Endothelial cell of umbilical vein (primary cell): Measurements from ENCODE around the gene NRXN3. TPM values are rescaled to one million over a fixed set of nuclear protein-coding genes. Genes with fewer than 3 reads are reported as not detected.

Experiments
- BruUV-seq: library from RNA; stranded (reverse); fragments of 400-500 nt; replicated peaks from 2 replicates; lab custom pipeline; 2021; lab: Mats Ljungman, UMichigan
- CTCF ChIA-PET: fragments of 300-600, 350-600 bp; sonication (Branson Sonifier 250); formaldehyde crosslinking; loops from one replicate; lab custom pipeline; 2021; ENCODE audit warnings: antibody characterized with exemption, inconsistent platforms; lab: Charles Lee
- POLR2A ChIA-PET: fragments of 300-600, 350-600 bp; sonication (Branson Sonifier 250); formaldehyde crosslinking; loops from one replicate; lab custom pipeline; 2021; ENCODE audit warnings: antibody characterized with exemption, inconsistent platforms; lab: Charles Lee
- DNase-seq: peaks from one replicate; pipeline ENCODE4 v3.0.0-alpha.2; 2011; ENCODE audit warnings: low read depth, low spot score
- FAIRE-seq: peaks from 2 replicates; lab custom pipeline; 2011; peaks lifted over from hg19 to GRCh38; lab: Jason Lieb, UNC
- H2AFZ ChIP-seq: 2 replicates; pipeline ENCODE4 v1.6.0; 2012; ENCODE audit warnings: low read depth, low read length, control low read depth, inconsistent platforms
- H3K27ac ChIP-seq: 2 replicates; pipeline ENCODE4 v1.5.1; 2011; ENCODE audit warnings: low read depth, mild to moderate bottlenecking, control low read depth, low read length, moderate library complexity; ENCODE audit not compliant: insufficient read depth
- H3K27me3 ChIP-seq, 2 experiments: 2 replicates each; pipeline versions ENCODE4 v1.6.0 to v1.6.1; 2011; ENCODE audit warnings: low read length in 2 of 2, mixed read lengths in 1 of 2; ENCODE audit not compliant: control insufficient read depth in 2 of 2, insufficient read depth in 2 of 2
- H3K36me3 ChIP-seq, 2 experiments: 2 replicates in 1 of 2; 3 replicates in 1 of 2; pipeline ENCODE4 v1.5.1; 2011; ENCODE audit warnings: low read length in 2 of 2, mild to moderate bottlenecking in 1 of 2, moderate library complexity in 1 of 2; ENCODE audit not compliant: control insufficient read depth in 2 of 2, insufficient read depth in 2 of 2; ENCODE audit errors: extremely low read depth in 1 of 2
- H3K4me1 ChIP-seq: 3 replicates; pipeline ENCODE4 v1.5.1; 2011; ENCODE audit warnings: mild to moderate bottlenecking, low read length; ENCODE audit not compliant: control insufficient read depth, insufficient read depth; ENCODE audit errors: extremely low read depth
- H3K4me2 ChIP-seq: 2 replicates; pipeline ENCODE4 v1.6.1; 2011; ENCODE audit warnings: low read length, control low read depth, mixed read lengths; ENCODE audit not compliant: insufficient read depth
- H3K4me3 ChIP-seq, 3 experiments: fragments of 200-600 bp in 1 of 3; sonication (generic), shearing (Covaris generic) in 1 of 3; replicated peaks in 1 of 3; 2 replicates each; pipeline ENCODE4 v1.5.1; 2011 to 2016; ENCODE audit warnings: control low read depth in 3 of 3, low read length in 3 of 3, mild to moderate bottlenecking in 2 of 3, inconsistent platforms in 1 of 3, low read depth in 1 of 3, moderate library complexity in 1 of 3; ENCODE audit not compliant: insufficient read depth in 1 of 3
- H3K79me2 ChIP-seq: 2 replicates; pipeline ENCODE4 v1.6.0; 2012; ENCODE audit warnings: low read length, inconsistent platforms; ENCODE audit not compliant: control insufficient read depth, insufficient read depth
- H3K9ac ChIP-seq: replicated peaks from 2 replicates; pipeline ENCODE3; 2011; ENCODE audit warnings: low read length, control low read depth; ENCODE audit not compliant: insufficient read depth; ENCODE audit errors: extremely low read depth
- H3K9me1 ChIP-seq: replicated peaks from 3 replicates; pipeline ENCODE4 v1.6.0; 2011; ENCODE audit warnings: mild to moderate bottlenecking, low read length; ENCODE audit not compliant: control insufficient read depth, insufficient read depth; ENCODE audit errors: extremely low read depth
- H3K9me3 ChIP-seq: replicated peaks from 2 replicates; pipeline ENCODE4 v1.5.1; 2012; ENCODE audit warnings: low read length, inconsistent platforms; ENCODE audit not compliant: control insufficient read depth, insufficient read depth
- H4K20me1 ChIP-seq: replicated peaks from 2 replicates; pipeline ENCODE3; 2011; ENCODE audit warnings: mild to moderate bottlenecking, low read length; ENCODE audit not compliant: control insufficient read depth, insufficient read depth; ENCODE audit errors: extremely low read depth
- EZH2 ChIP-seq: IDR thresholded peaks from 2 replicates; pipeline ENCODE4 v1.6.1; 2012; ENCODE audit warnings: borderline replicate concordance, low read depth, mild to moderate bottlenecking, moderate library complexity, low read length, inconsistent platforms; ENCODE audit not compliant: severe bottlenecking
- FOS ChIP-seq: IDR thresholded peaks from 2 replicates; pipeline ENCODE4 v1.6.1; 2011; ENCODE audit warnings: mild to moderate bottlenecking, low read length, moderate library complexity, borderline replicate concordance; ENCODE audit not compliant: insufficient read depth
- GATA2 ChIP-seq: IDR thresholded peaks from 2 replicates; pipeline ENCODE4 v1.7.0; 2011; ENCODE audit warnings: low read depth, mild to moderate bottlenecking, moderate library complexity, mixed read lengths, low read length; ENCODE audit not compliant: insufficient read length, insufficient read depth
- JUN ChIP-seq: IDR thresholded peaks from 2 replicates; pipeline ENCODE4 v1.6.1; 2011; ENCODE audit warnings: borderline replicate concordance, low read depth; ENCODE audit not compliant: insufficient read length, insufficient read depth
- MYC ChIP-seq: IDR thresholded peaks from one replicate; pipeline ENCODE4 v1.6.1; 2011; ENCODE audit warnings: mild to moderate bottlenecking, low read depth, low read length
- POLR2A ChIP-seq: IDR thresholded peaks from 2 replicates; pipeline ENCODE4 v1.6.1; 2012; ENCODE audit warnings: low read depth, mild to moderate bottlenecking, control low read depth, low read length
- POLR2AphosphoS5 ChIP-seq: IDR thresholded peaks from 2 replicates; pipeline ENCODE4 v1.6.1; 2012; ENCODE audit warnings: low read depth, mild to moderate bottlenecking, control low read depth, low read length, moderate library complexity; ENCODE audit not compliant: insufficient read depth
- dilution Hi-C: fragments of 300-500 bp; cut with MboI; formaldehyde crosslinking; loops from one replicate; pipeline ENCODE4 v1.15.0; 2019; ENCODE audit warnings: low sequenced_read_pairs; ENCODE audit not compliant: extremely low pct_ligation_motif_present
- intact Hi-C: fragments of 100-400 bp; cut with micrococcal nuclease; formaldehyde crosslinking; loops from one replicate; pipeline ENCODE4 v1.10.0; 2022
- polyA plus RNA-seq, 4 experiments: library from polyadenylated mRNA; depleted of rRNA in 3 of 4; stranded (reverse) in 3 of 4; unstranded in 1 of 4; fragments of >200 nt; gene quantifications; 2 replicates each; pipeline versions ENCODE4 v1.2.1 to v1.2.3, GENCODE V29; 2011 to 2012; ENCODE audit warnings: missing spikeins in 1 of 4
- total RNA-seq: library from RNA; stranded (reverse); gene quantifications from 2 replicates; pipeline ENCODE4 v1.2.3, GENCODE V29; 2021
- TF ChIP-seq, protein P1 (sequence below), 2 donors: IDR thresholded peaks; 1 replicate in 1 of 2; 2 replicates in 1 of 2; pipeline ENCODE4 v1.5.1; 2011; ENCODE audit warnings: low read length in 2 of 2, mild to moderate bottlenecking in 2 of 2, moderate library complexity in 2 of 2, control low read depth in 1 of 2, inconsistent platforms in 1 of 2, low read depth in 1 of 2; ENCODE audit not compliant: insufficient read depth in 1 of 2; ENCODE audit errors: extremely low read depth in 1 of 2
- TF ChIP-seq, protein P2 (sequence below): IDR thresholded peaks from 2 replicates; pipeline ENCODE4 v1.6.1; 2011; ENCODE audit not compliant: insufficient read depth, insufficient read length

Gene NRXN3
- total and polyA plus RNA-seq, 2 donors (not counting 3 experiments of a cell fraction or from before 2014, with no cell fraction given): 0.72 to 4.2 TPM

- Histone ChIP-seq H3K4me1 (no peaks in the 10 kb centered on the region), H3K27ac (no peak overlapping the region), H3K9ac (no peak overlapping the region), H3K9me1 (no peaks in the 10 kb centered on the region), H4K20me1 (no peaks in the 10 kb centered on the region), H3K9me3 (no peaks in the 10 kb centered on the region), H2AFZ (no peak overlapping the region), H3K4me2 (no peak overlapping the region), H3K27me3 (no peaks in the 10 kb centered on the region), H3K4me3 (no peak overlapping the region), H3K79me2 (no peaks in the 10 kb centered on the region), H3K36me3 (no peaks in the 10 kb centered on the region)
- BruUV-seq: no TSS peak
- no peak for FAIRE-seq
- intact Hi-C loops (no loop called here), dilution Hi-C loops (no loop called here)
- DNase-seq: no peak
- ChIA-PET CTCF (no interaction called here), POLR2A (no interaction called here)
- TF ChIP-seq FOS (no peak), MYC (no peak), GATA2 (no peak), JUN (no peak)
Observed at GRCh38 chr14:78873581-78873980, 703.4 kb downstream of the NRXN3 start.

DNA sequence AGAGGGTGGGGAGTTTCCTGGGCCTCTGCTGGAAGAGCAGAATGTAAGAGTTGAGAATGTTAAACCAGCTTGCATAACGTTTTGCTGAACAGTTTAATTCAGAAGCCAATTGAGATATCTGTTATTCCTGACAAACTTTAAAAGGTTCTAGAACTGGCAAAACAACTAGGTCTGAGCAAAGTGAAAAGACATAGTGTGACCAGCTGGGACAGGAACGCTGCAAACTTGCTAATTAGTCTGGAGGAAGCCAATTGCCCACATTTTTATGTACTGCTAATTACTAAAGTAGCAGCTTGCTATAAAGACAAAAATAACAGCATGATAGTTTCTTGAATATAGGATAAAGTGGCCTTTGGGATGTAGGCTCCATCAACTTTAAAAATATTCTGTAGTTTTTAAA lies 704.9 kb downstream of the NRXN3 start:
- H3K9ac ChIP-seq: no peak overlapping the region
- H4K20me1 ChIP-seq: no peaks in the 10 kb centered on the region
- ChIA-PET CTCF (no interaction called here), POLR2A (no interaction called here)
- H3K9me1 ChIP-seq: no peaks in the 10 kb centered on the region
- no peak overlapping the region for H3K27ac ChIP-seq
- H3K4me2 ChIP-seq: no peak overlapping the region
- no TSS peak for BruUV-seq
- TF ChIP-seq, protein P1, sequence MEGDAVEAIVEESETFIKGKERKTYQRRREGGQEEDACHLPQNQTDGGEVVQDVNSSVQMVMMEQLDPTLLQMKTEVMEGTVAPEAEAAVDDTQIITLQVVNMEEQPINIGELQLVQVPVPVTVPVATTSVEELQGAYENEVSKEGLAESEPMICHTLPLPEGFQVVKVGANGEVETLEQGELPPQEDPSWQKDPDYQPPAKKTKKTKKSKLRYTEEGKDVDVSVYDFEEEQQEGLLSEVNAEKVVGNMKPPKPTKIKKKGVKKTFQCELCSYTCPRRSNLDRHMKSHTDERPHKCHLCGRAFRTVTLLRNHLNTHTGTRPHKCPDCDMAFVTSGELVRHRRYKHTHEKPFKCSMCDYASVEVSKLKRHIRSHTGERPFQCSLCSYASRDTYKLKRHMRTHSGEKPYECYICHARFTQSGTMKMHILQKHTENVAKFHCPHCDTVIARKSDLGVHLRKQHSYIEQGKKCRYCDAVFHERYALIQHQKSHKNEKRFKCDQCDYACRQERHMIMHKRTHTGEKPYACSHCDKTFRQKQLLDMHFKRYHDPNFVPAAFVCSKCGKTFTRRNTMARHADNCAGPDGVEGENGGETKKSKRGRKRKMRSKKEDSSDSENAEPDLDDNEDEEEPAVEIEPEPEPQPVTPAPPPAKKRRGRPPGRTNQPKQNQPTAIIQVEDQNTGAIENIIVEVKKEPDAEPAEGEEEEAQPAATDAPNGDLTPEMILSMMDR (IDR thresholded peaks at IDR 0.05; ENCODE audit: extremely low read depth in 1 of 2, insufficient read depth in 1 of 2, low read depth in 1 of 2, low read length in 2 of 2): no peak
- TF ChIP-seq GATA2 (no peak), EZH2 (no peak), MYC (no peak), FOS (no peak), JUN (no peak), POLR2AphosphoS5 (no peak), POLR2A (no peak)
- TF ChIP-seq, protein P2, sequence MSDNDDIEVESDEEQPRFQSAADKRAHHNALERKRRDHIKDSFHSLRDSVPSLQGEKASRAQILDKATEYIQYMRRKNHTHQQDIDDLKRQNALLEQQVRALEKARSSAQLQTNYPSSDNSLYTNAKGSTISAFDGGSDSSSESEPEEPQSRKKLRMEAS: no peak
- H2AFZ ChIP-seq: no peak overlapping the region
- FAIRE-seq (no peak), DNase-seq (no peak)
- no peaks in the 10 kb centered on the region for H3K9me3 ChIP-seq
- no peaks in the 10 kb centered on the region for H3K36me3 ChIP-seq
- intact Hi-C loops: no loop called here
- dilution Hi-C loops: no loop called here
- no peak overlapping the region for H3K4me3 ChIP-seq
- H3K4me1 ChIP-seq: no peaks in the 10 kb centered on the region
- H3K79me2 ChIP-seq: no peaks in the 10 kb centered on the region
- H3K27me3 ChIP-seq: no peaks in the 10 kb centered on the region
